Ovary (tissue), 9 donors: ENCODE measurements around the gene PPM1A. TPM values are rescaled to one million over a fixed set of nuclear protein-coding genes. Genes with fewer than 3 reads are reported as not detected.

Source experiments
- DNase-seq, 5 donors: peaks; one replicate each; pipeline ENCODE4 v3.0.0-alpha.2; 2019 to 2020
- H3K27ac ChIP-seq, 2 donors: fragments of 200-600 bp; one replicate each; pipeline versions ENCODE4 v1.5.1 to v1.8.0; 2019 to 2022
- H3K27me3 ChIP-seq: fragments of 200-600 bp; one replicate; pipeline ENCODE4 v1.8.0; 2022
- H3K36me3 ChIP-seq: fragments of 200-600 bp; sonication (generic); one replicate; pipeline ENCODE4 v1.5.1; 2019
- H3K4me1 ChIP-seq: one replicate; pipeline ENCODE4 v1.8.1; 2013; ENCODE audit warnings: mild to moderate bottlenecking, moderate library complexity; ENCODE audit not compliant: insufficient read depth
- H3K4me3 ChIP-seq: fragments of 200-600 bp; sonication (generic); one replicate; pipeline ENCODE4 v1.5.1; 2017
- H3K9me3 ChIP-seq, 2 donors: fragments of 200-600 bp in 1 of 2; sonication (generic) in 1 of 2; one replicate each; pipeline versions ENCODE4 v1.5.1 to v1.8.1; 2013 to 2019; ENCODE audit warnings: mild to moderate bottlenecking in 1 of 2, moderate library complexity in 1 of 2
- CTCF ChIP-seq, 3 donors: fragments of 450-650 bp in 2 of 3; fragments of 200-600 bp in 1 of 3; IDR thresholded peaks; one replicate each; pipeline versions ENCODE4 v1.5.1 to v1.8.0; 2016 to 2022; ENCODE audit warnings: antibody characterized with exemption in 3 of 3, mild to moderate bottlenecking in 1 of 3
- EP300 ChIP-seq: sonication (generic); formaldehyde crosslinking; IDR thresholded peaks from one replicate; pipeline ENCODE4 v1.6.1; 2017; ENCODE audit warnings: antibody characterized with exemption
- POLR2A ChIP-seq: fragments of 450-650 bp; IDR thresholded peaks from one replicate; pipeline ENCODE4 v1.6.1; 2017; ENCODE audit warnings: antibody characterized with exemption, mild to moderate bottlenecking, moderate library complexity
- whole genome bisulfite sequencing, 3 donors: extraction: QIAGEN DNeasy Blood & Tissue Kit in 1 of 3; methylation state at CpG; one replicate each; pipeline versions ENCODE4 v1.1.5 to v1.1.7; 2013 to 2017; 5-methylcytosine and 5-hydroxymethylcytosine counted together
- intact Hi-C, 4 donors: fragments of 100-400 bp; cut with DNase I; formaldehyde crosslinking; loops; one replicate each; pipeline versions ENCODE4 v1.11.0 to v1.15.1; 2022 to 2023
- polyA plus RNA-seq, 2 donors: library from polyadenylated mRNA; stranded (reverse); fragments of 200-250 nt in 1 of 2; fragments of 350-450 nt in 1 of 2; fragmentation: Illumina TruSeq in 1 of 2; extraction: RNeasy Lipid Tissue Mini Kit (QIAGEN cat#74804) in 1 of 2; gene quantifications; one replicate each; pipeline ENCODE4 v1.2.3, GENCODE V29; 2013 to 2014
- total RNA-seq, 7 donors: library from RNA; depleted of rRNA in 2 of 7; stranded (reverse); fragments of >200 nt in 2 of 7; fragmentation: NEBNext Ultra II Directional in 3 of 7; extraction: Animal tissue kit (Norgen Biotek cat#: 25700) in 3 of 7; gene quantifications; one replicate each; pipeline versions ENCODE4 v1.1.0 to v1.2.4, GENCODE V29; 2016 to 2023
- donor health status: DM: no; HTN: no; CAD: no; lungs with moderate emphysema.
- donor health status: DM: no; HTN: no; CAD: no.
- donor health status: Bipolar disorder and iron deficiency.
- donor health status: DM: yes; HTN: yes; CAD: no.
- donor health status: DM: no; HTN: no; CAD: no.
- donor health status: DM: yes; HTN: yes; CAD: no.

PPM1A gene
- total and polyA plus RNA-seq, 9 donors, result 15.0 to 44.7 (median 38.5) TPM

GRCh38 chr14:60343571-60344071 is 94.6 kb downstream of the PPM1A start:
- WGBS, 3 donors, result 76 to 83% (median 81%) methylated on average over 6 of the region's 6 CpGs

GRCh38 chr14:60344751-60345150 is 95.7 kb downstream of the PPM1A start:
- WGBS, 3 donors, result 60 to 67% (median 65%) methylated on average over 2 of the region's 2 CpGs
- TF ChIP-seq EP300, result no peak
- TF ChIP-seq POLR2A, result no peak
- TF ChIP-seq CTCF (IDR thresholded peaks at IDR 0.05), result no peak
- Histone ChIP-seq H3K9me3 (no peaks in the 10 kb centered on the region), H3K4me1 (no peaks in the 10 kb centered on the region), H3K27me3 (no peaks in the 10 kb centered on the region), H3K4me3 (no peak overlapping the region), H3K36me3 (no peaks in the 10 kb centered on the region), H3K27ac (no peak overlapping the region)
- no peak for DNase-seq
- intact Hi-C loops, result loop anchor here in 1 of 4 donors (10.0 kb wide), 1 partner anchor 900 kb away; no protein-coding TSS in a partner anchor

More at GRCh38 chr14:60343571-60344071, 94.6 kb downstream of the PPM1A start:
- no peak for DNase-seq
- intact Hi-C loops, result loop anchor here in 1 of 4 donors (10.0 kb wide), 1 partner anchor 901 kb away; no protein-coding TSS in a partner anchor
- H3K27me3 ChIP-seq, result no peaks in the 10 kb centered on the region
- H3K4me3 ChIP-seq, result no peak overlapping the region
- no peak for TF ChIP-seq EP300
- TF ChIP-seq POLR2A, result no peak
- no peak for TF ChIP-seq CTCF (IDR thresholded peaks at IDR 0.05)
- H3K36me3 ChIP-seq, result no peaks in the 10 kb centered on the region
- H3K4me1 ChIP-seq, result no peaks in the 10 kb centered on the region
- no peak overlapping the region for H3K27ac ChIP-seq
- no peaks in the 10 kb centered on the region for H3K9me3 ChIP-seq

- WGBS, 3 donors, result 46 to 58% (median 56%) methylated on average over 2 of the region's 2 CpGs
These were observed 97.7 kb downstream of the PPM1A start for GRCh38 chr14:60346706-60347105.

GRCh38 chr14:60348211-60348610 is 99.2 kb downstream of the PPM1A start:
- no peaks in the 10 kb centered on the region for H3K36me3 ChIP-seq
- no peak for DNase-seq
- WGBS, 3 donors, result 25 to 55% (median 32%) methylated on average over 4 of the region's 4 CpGs
- H3K27ac ChIP-seq, result no peak overlapping the region
- no peaks in the 10 kb centered on the region for H3K9me3 ChIP-seq
- intact Hi-C loops, result loop anchor here in 1 of 4 donors (10.0 kb wide), 1 partner anchor 897 kb away; no protein-coding TSS in a partner anchor
- no peak overlapping the region for H3K4me3 ChIP-seq
- no peaks in the 10 kb centered on the region for H3K27me3 ChIP-seq
- no peak for TF ChIP-seq CTCF (IDR thresholded peaks at IDR 0.05)
- TF ChIP-seq POLR2A, result no peak
- TF ChIP-seq EP300, result no peak
- H3K4me1 ChIP-seq, result no peaks in the 10 kb centered on the region

More at GRCh38 chr14:60346706-60347105, 97.7 kb downstream of the PPM1A start:
- no peaks in the 10 kb centered on the region for H3K9me3 ChIP-seq
- TF ChIP-seq EP300, result no peak
- no peak for TF ChIP-seq CTCF (IDR thresholded peaks at IDR 0.05)
- no peak for TF ChIP-seq POLR2A
- no peak for DNase-seq
- no peaks in the 10 kb centered on the region for H3K36me3 ChIP-seq
- H3K27me3 ChIP-seq, result no peaks in the 10 kb centered on the region
- H3K27ac ChIP-seq, result no peak overlapping the region
- H3K4me1 ChIP-seq, result no peaks in the 10 kb centered on the region
- no peak overlapping the region for H3K4me3 ChIP-seq
- intact Hi-C loops, result loop anchor here in 1 of 4 donors (10.0 kb wide), 1 partner anchor 898 kb away; no protein-coding TSS in a partner anchor

Other genes starting within 250 kb of the PPM1A start
- gene PCNX4, start 157.3 kb upstream of the PPM1A start, total RNA-seq, result 10 to 100 TPM; 43.6 to 83.4 (median 60.8) TPM
- gene PCNX4, start 157.3 kb upstream of the PPM1A start, polyA plus RNA-seq, result 10 to 100 TPM; 19.2 to 39.9 TPM
- gene DHRS7, start 83.8 kb upstream of the PPM1A start, total RNA-seq, result 10 to 100 TPM; 57.5 to 71.6 (median 59.7) TPM
- 10 to 100 TPM; 62.0 to 96.7 TPM for gene DHRS7, start 83.8 kb upstream of the PPM1A start, polyA plus RNA-seq
- gene C14orf39, start 236.8 kb downstream of the PPM1A start, total RNA-seq, result under 1 TPM in 5 of 7 donors, not detected in 2; 0.28 to 0.84 (median 0.74) TPM
- gene C14orf39, start 236.8 kb downstream of the PPM1A start, polyA plus RNA-seq, result under 1 TPM; 0.15 to 0.20 TPM